K562 (cell line): ENCODE results near the gene ZNF484. TPM values are rescaled to one million over a fixed set of nuclear protein-coding genes. Genes with fewer than 3 reads are reported as not detected.

ENCODE experiments used
- ATAC-seq: fragments of 200-7000 bp; cut with Tn5 transposase; 3 replicates; pipeline ENCODE4 v1.9.1; 2020; ENCODE audit warnings: moderate library complexity
- BruUV-seq: library from RNA; stranded (reverse); fragments of 400-500 nt; replicated peaks from 2 replicates; lab custom pipeline; 2021; lab: Mats Ljungman, UMichigan
- CTCF ChIA-PET: fragments of 300-600 bp; formaldehyde crosslinking; extraction: SDS; loops from one replicate; lab custom pipeline; 2021; ENCODE audit warnings: low intra/inter-chr PET ratio; lab: Yijun Ruan, JAX
- POLR2A ChIA-PET: fragments of 300-600, 350-650 bp; sonication (Branson Sonifier 250); formaldehyde crosslinking; extraction: SDS; loops from one replicate; lab custom pipeline; 2021; ENCODE audit warnings: antibody characterized with exemption, inconsistent platforms; lab: Yijun Ruan, JAX
- DNase-seq, 4 experiments: peaks; one replicate each; pipeline versions ENCODE4 v3.0.0 to v3.0.0-alpha.2; 2011 to 2018; ENCODE audit warnings: low spot score in 3 of 4, mixed read lengths in 3 of 4; ENCODE audit errors: extremely low read depth in 1 of 4
- FAIRE-seq: peaks from 2 replicates; lab custom pipeline; 2011; peaks lifted over from hg19 to GRCh38; lab: Jason Lieb, UNC
- H2AFZ ChIP-seq: 2 replicates; pipeline ENCODE4 v1.6.0; 2011; ENCODE audit warnings: low read depth, low read length, control low read depth, inconsistent platforms
- H3K27ac ChIP-seq: fragments of 200-600 bp; 3 replicates; pipeline ENCODE4 v1.8.0; 2011; ENCODE audit warnings: low read depth, mild to moderate bottlenecking, control low read depth, inconsistent platforms, low read length, moderate library complexity, mixed read lengths; ENCODE audit errors: extremely low read depth
- H3K27me3 ChIP-seq, 2 experiments: fragments of 300-600 bp in 1 of 2; 2 replicates in 1 of 2; 3 replicates in 1 of 2; pipeline versions ENCODE4 v1.6.0 to v1.8.0; 2011; ENCODE audit warnings: inconsistent platforms in 2 of 2, low read length in 2 of 2, mild to moderate bottlenecking in 1 of 2, mixed read lengths in 1 of 2, moderate library complexity in 1 of 2; ENCODE audit not compliant: control insufficient read depth in 2 of 2, insufficient read depth in 2 of 2
- H3K36me3 ChIP-seq: fragments of 300-600 bp; 3 replicates; pipeline ENCODE4 v1.8.0; 2011; ENCODE audit warnings: mild to moderate bottlenecking, low read length, inconsistent platforms; ENCODE audit not compliant: control insufficient read depth, insufficient read depth
- H3K4me1 ChIP-seq, 2 experiments: fragments of 200-600 bp in 1 of 2; replicated peaks in 1 of 2; 2 replicates in 1 of 2; 3 replicates in 1 of 2; pipeline versions ENCODE4 v1.5.1 to v1.8.0; 2011; ENCODE audit warnings: inconsistent platforms in 2 of 2, low read length in 2 of 2, mild to moderate bottlenecking in 1 of 2, mixed read lengths in 1 of 2, moderate library complexity in 1 of 2; ENCODE audit not compliant: control insufficient read depth in 2 of 2, insufficient read depth in 2 of 2
- H3K4me2 ChIP-seq: 2 replicates; pipeline ENCODE4 v1.6.1; 2011; ENCODE audit warnings: low read length, control low read depth, inconsistent platforms, mixed read lengths; ENCODE audit not compliant: insufficient read depth
- H3K4me3 ChIP-seq: fragments of 200-600 bp; sonication (generic), shearing (Covaris generic); 2 replicates; pipeline ENCODE4 v1.5.1; 2016; ENCODE audit warnings: control low read depth, inconsistent platforms
- H3K79me2 ChIP-seq: fragments of 200-600 bp; 3 replicates; pipeline ENCODE4 v1.8.0; 2011; ENCODE audit warnings: low read length, inconsistent platforms; ENCODE audit not compliant: control insufficient read depth, insufficient read depth
- H3K9ac ChIP-seq, 2 experiments: 2 replicates each; pipeline versions ENCODE4 v1.6.0 to v1.6.1; 2011; ENCODE audit warnings: low read depth in 2 of 2, low read length in 2 of 2, control low read depth in 1 of 2, inconsistent platforms in 1 of 2, mild to moderate bottlenecking in 1 of 2, mixed read lengths in 1 of 2; ENCODE audit not compliant: insufficient read depth in 1 of 2
- H3K9me1 ChIP-seq: one replicate; pipeline ENCODE4 v1.6.0; 2011; ENCODE audit warnings: inconsistent platforms, mild to moderate bottlenecking, low read length, moderate library complexity; ENCODE audit not compliant: control insufficient read depth, insufficient read depth
- H3K9me3 ChIP-seq: replicated peaks from 2 replicates; pipeline ENCODE4 v1.5.1; 2011; ENCODE audit warnings: low read depth, low read length, inconsistent platforms; ENCODE audit not compliant: control insufficient read depth, insufficient read depth
- H4K20me1 ChIP-seq: replicated peaks from 2 replicates; pipeline ENCODE4 v1.6.1; 2011; ENCODE audit warnings: low read length, inconsistent platforms, mixed read lengths; ENCODE audit not compliant: control insufficient read depth, insufficient read depth
- EHMT2 ChIP-seq: fragments of 450-650 bp; IDR thresholded peaks from 2 replicates; pipeline ENCODE4 v1.6.1; 2018; ENCODE audit warnings: antibody characterized with exemption
- HDAC6 ChIP-seq: IDR thresholded peaks from 2 replicates; pipeline ENCODE4 v1.6.1; 2012; ENCODE audit warnings: low read depth, mild to moderate bottlenecking, control low read depth, inconsistent platforms, low read length, moderate library complexity
- NFIC ChIP-seq: fragments of 450-650 bp; IDR thresholded peaks from 2 replicates; pipeline ENCODE4 v1.6.1; 2017; ENCODE audit warnings: mild to moderate bottlenecking, inconsistent platforms
- THRB ChIP-seq: fragments of 450-650 bp; formaldehyde crosslinking; conservative IDR thresholded peaks from 2 replicates; pipeline ENCODE4 v1.4.0; 2022; ENCODE audit warnings: mild to moderate bottlenecking, missing genetic modification characterization
- WGBS: fragments of 100-300 bp; shearing (Covaris generic); methylation state at CpG from one replicate; pipeline ENCODE4 v1.1.6; 2016; ENCODE audit warnings: low coverage, mixed read lengths; ENCODE audit not compliant: insufficient coverage; ENCODE audit errors: missing lambda C conversion rate; 5-methylcytosine and 5-hydroxymethylcytosine counted together
- in situ Hi-C: fragments of 300-500 bp; cut with MboI; formaldehyde crosslinking; loops from 4 replicates; pipeline ENCODE4 v1.15.0; 2018; ENCODE audit warnings: inconsistent platforms, mixed read lengths
- intact Hi-C: fragments of 100-400 bp; cut with micrococcal nuclease; formaldehyde crosslinking; loops from 2 replicates; pipeline ENCODE4 v1.14.2; 2022
- polyA plus RNA-seq, 8 experiments: library from polyadenylated mRNA; depleted of rRNA in 4 of 8; stranded (reverse) in 5 of 8; unstranded in 3 of 8; fragments of >200 nt; fragmentation: Nextera tagmentation in 2 of 8; fragmentation: Illumina TruSeq in 1 of 8; extraction: Ambion mirVana in 2 of 8; extraction: Trizol in 1 of 8; gene quantifications; 2 replicates each; pipeline versions ENCODE4 v1.2.1 to v1.2.3, GENCODE V29; 2011 to 2014; ENCODE audit warnings: inconsistent platforms in 1 of 8, missing spikeins in 1 of 8
- total RNA-seq, 7 experiments: library from RNA; depleted of rRNA in 6 of 7; stranded (reverse); fragments of >200 nt in 6 of 7; fragmentation: Illumina TruSeq in 2 of 7; extraction: Trizol in 2 of 7; gene quantifications; 2 replicates each; pipeline versions ENCODE4 v1.2.1 to v1.2.3, GENCODE V29; 2011 to 2021; ENCODE audit warnings: low replicate concordance in 1 of 7
- TF ChIP-seq, protein P1 (sequence below): sonication (generic); formaldehyde crosslinking; IDR thresholded peaks from 2 replicates; pipeline ENCODE4 v1.8.1; 2023; ENCODE audit warnings: mild to moderate bottlenecking, missing genetic modification reagents
- TF ChIP-seq, protein P2 (sequence below), 2 experiments: fragments of 450-650 bp; IDR thresholded peaks; 2 replicates each; pipeline ENCODE4 v1.6.1; 2016

Gene ZNF484
- total and polyA plus RNA-seq, 9 of the 15 experiments (the other 6 are each of a cell fraction or from before 2014, with no cell fraction given), result 1.1 to 5.8 (median 2.5) TPM

DNA sequence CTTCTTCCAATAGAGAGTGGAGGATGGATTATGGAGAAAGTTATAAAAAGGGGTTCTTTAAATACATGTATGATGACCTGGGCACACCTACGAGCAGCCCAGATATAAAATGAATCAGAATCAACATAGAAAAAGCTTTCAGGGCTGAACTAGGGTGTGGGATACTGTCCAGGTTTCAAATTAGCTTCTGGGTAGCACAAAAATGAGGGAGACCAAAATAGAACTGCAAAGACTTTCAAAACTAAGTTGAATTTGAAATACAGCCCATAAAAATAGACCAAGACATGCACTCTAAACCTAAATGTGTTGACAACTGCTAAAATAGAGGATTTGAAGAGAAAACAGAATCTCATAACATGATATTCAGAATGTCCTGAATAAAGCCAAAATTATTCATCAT is 17.0 kb downstream of the ZNF484 start:
- Histone ChIP-seq H3K36me3 (peaks cover 7% of the 10 kb centered on the region), H4K20me1 (no peaks in the 10 kb centered on the region), H3K4me3 (no peak overlapping the region), H2AFZ (no peak overlapping the region), H3K9ac (no peak overlapping the region), H3K4me1 (no peaks in the 10 kb centered on the region), H3K27me3 (no peaks in the 10 kb centered on the region), H3K9me1 (no peaks in the 10 kb centered on the region), H3K4me2 (no peak overlapping the region), H3K27ac (no peak overlapping the region), H3K79me2 (no peaks in the 10 kb centered on the region), H3K9me3 (no peaks in the 10 kb centered on the region)
- ChIA-PET POLR2A (no interaction called here), CTCF (no interaction called here)
- TF ChIP-seq, protein P1, sequence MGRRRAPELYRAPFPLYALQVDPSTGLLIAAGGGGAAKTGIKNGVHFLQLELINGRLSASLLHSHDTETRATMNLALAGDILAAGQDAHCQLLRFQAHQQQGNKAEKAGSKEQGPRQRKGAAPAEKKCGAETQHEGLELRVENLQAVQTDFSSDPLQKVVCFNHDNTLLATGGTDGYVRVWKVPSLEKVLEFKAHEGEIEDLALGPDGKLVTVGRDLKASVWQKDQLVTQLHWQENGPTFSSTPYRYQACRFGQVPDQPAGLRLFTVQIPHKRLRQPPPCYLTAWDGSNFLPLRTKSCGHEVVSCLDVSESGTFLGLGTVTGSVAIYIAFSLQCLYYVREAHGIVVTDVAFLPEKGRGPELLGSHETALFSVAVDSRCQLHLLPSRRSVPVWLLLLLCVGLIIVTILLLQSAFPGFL (CRISPR knock-in tag), result no peak
- TF ChIP-seq, protein P2, sequence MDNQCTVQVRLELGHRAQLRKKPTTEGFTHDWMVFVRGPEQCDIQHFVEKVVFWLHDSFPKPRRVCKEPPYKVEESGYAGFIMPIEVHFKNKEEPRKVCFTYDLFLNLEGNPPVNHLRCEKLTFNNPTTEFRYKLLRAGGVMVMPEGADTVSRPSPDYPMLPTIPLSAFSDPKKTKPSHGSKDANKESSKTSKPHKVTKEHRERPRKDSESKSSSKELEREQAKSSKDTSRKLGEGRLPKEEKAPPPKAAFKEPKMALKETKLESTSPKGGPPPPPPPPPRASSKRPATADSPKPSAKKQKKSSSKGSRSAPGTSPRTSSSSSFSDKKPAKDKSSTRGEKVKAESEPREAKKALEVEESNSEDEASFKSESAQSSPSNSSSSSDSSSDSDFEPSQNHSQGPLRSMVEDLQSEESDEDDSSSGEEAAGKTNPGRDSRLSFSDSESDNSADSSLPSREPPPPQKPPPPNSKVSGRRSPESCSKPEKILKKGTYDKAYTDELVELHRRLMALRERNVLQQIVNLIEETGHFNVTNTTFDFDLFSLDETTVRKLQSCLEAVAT (IDR thresholded peaks at IDR 0.05), result no peak
- TF ChIP-seq NFIC, result no peak
- TF ChIP-seq THRB (CRISPR knock-in tag), result no peak
- no peak for TF ChIP-seq EHMT2
- TF ChIP-seq HDAC6, result no peak
- in situ Hi-C loops, result no loop called here
- WGBS, result 79% methylated on average over 1 of the region's 1 CpG
- no TSS peak for BruUV-seq
- intact Hi-C loops, result no loop called here
- FAIRE-seq (no peak), ATAC-seq (no peak), DNase-seq (no peak)
